ENCODE results near the gene AGK.
"Not testable (repeated sequence)": the region's sequence is repeated elsewhere in the genome, so short reads cannot be mapped to it uniquely, and the experiment has no call there.

AGK gene

GRCh38 chr7:141587304-141587703 lies 36.1 kb downstream of the AGK start:
- DNase-seq (ENCODE audit: low read depth): no peak

GRCh38 chr7:141588912-141589311 lies 37.7 kb downstream of the AGK start:
- DNase-seq (ENCODE audit: low read depth): no peak

- no peak for DNase-seq (ENCODE audit: low read depth)
Observed at GRCh38 chr7:141590071-141590470, 38.9 kb downstream of the AGK start.

- DNase-seq (ENCODE audit: low read depth): no peak
Observed at GRCh38 chr7:141590666-141591065, 39.5 kb downstream of the AGK start.

GRCh38 chr7:141593134-141593533 lies 41.9 kb downstream of the AGK start:
- DNase-seq (ENCODE audit: low read depth): no peak

GRCh38 chr7:141597966-141598365 lies 46.8 kb downstream of the AGK start:
- DNase-seq (ENCODE audit: low read depth): no peak

GRCh38 chr7:141598408-141598807 lies 47.2 kb downstream of the AGK start:
- DNase-seq (ENCODE audit: low read depth): no peak

GRCh38 chr7:141600168-141601006 lies 49.2 kb downstream of the AGK start:
- no peak for DNase-seq (ENCODE audit: low read depth)

GRCh38 chr7:141609576-141609975 lies 58.4 kb downstream of the AGK start:
- no peak for DNase-seq (ENCODE audit: low read depth)

- DNase-seq (ENCODE audit: low read depth): no peak
Observed at GRCh38 chr7:141610671-141611070, 59.5 kb downstream of the AGK start.

GRCh38 chr7:141612861-141613260 lies 61.7 kb downstream of the AGK start:
- no peak for DNase-seq (ENCODE audit: low read depth)

GRCh38 chr7:141617280-141617679 lies 66.1 kb downstream of the AGK start:
- no peak for DNase-seq (ENCODE audit: low read depth)

GRCh38 chr7:141619745-141620144 lies 68.5 kb downstream of the AGK start:
- no peak for DNase-seq (ENCODE audit: low read depth)

GRCh38 chr7:141624763-141625162 lies 73.6 kb downstream of the AGK start:
- DNase-seq (ENCODE audit: low read depth): no peak

GRCh38 chr7:141630621-141631020 lies 79.4 kb downstream of the AGK start:
- DNase-seq (ENCODE audit: low read depth): no peak

- DNase-seq (ENCODE audit: low read depth): no peak
Observed at GRCh38 chr7:141631525-141631924, 80.3 kb downstream of the AGK start.

- DNase-seq (ENCODE audit: low read depth): no peak
Observed at GRCh38 chr7:141634065-141634464, 82.9 kb downstream of the AGK start.

GRCh38 chr7:141636053-141636452 lies 84.8 kb downstream of the AGK start:
- no peak for DNase-seq (ENCODE audit: low read depth)

- DNase-seq (ENCODE audit: low read depth): no peak
Observed at GRCh38 chr7:141640239-141640840, 89.1 kb downstream of the AGK start.

GRCh38 chr7:141641876-141642275 lies 90.7 kb downstream of the AGK start:
- no peak for DNase-seq (ENCODE audit: low read depth)

- DNase-seq (ENCODE audit: low read depth): no peak
Observed at GRCh38 chr7:141645188-141645587, 94.0 kb downstream of the AGK start.

- no peak for DNase-seq (ENCODE audit: low read depth)
Observed at GRCh38 chr7:141646826-141647480, 95.7 kb downstream of the AGK start.

GRCh38 chr7:141647701-141648100 lies 96.5 kb downstream of the AGK start:
- not testable (repeated sequence) for DNase-seq (ENCODE audit: low read depth)

Data from activated T-helper 1 cell treated with Interleukin-2 at 50 U/mL for 16 hours (primary cell).